HG02973 (cell line): ENCODE data around the gene STXBP6.

Experiments
- ATAC-seq: cut with Tn5 transposase; IDR thresholded peaks from one replicate; pipeline ENCODE4 v1.9.1; 2021; ENCODE audit warnings: moderate library complexity; ENCODE audit not compliant: unreplicated experiment

STXBP6 gene

DNA sequence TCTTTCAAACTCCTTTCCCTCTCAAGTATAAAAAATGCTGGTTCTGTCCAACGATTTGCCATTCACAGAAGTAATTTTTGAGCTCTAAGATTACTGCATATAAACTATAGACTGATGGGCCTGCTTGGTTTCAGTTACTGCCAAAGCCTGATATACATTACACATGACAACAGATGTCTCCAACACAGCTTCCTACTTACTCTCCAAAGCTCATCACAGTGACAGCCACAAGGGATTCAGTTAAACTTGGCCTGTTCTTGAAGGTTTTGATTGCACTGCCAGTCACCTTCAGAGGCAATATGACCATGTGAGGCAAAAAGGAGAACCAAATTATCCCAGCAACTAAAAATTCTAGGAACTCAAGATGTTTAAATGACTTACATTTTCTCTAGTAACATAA lies 30.1 kb downstream of the STXBP6 start:
- no peak for ATAC-seq

DNA sequence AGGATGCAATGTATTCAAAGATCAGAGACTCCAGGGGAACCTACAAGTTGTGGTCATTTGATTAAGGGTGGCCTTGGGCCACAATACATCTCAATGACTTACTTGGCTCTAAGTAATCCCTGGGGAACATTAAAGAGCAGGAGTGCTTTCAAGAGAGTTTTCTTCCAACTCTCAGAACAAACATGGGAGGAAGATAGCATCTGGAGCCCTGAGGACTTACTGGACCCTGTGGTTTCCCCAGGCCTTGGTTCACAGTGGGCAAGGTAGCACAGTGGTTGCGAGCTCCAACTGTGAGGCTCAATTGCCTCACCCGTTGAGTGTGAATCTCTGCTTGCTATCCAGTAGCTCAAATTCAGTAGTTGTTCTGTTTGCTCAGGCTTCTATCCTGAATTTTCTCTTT lies 32.4 kb downstream of the STXBP6 start:
- ATAC-seq, result no peak

DNA sequence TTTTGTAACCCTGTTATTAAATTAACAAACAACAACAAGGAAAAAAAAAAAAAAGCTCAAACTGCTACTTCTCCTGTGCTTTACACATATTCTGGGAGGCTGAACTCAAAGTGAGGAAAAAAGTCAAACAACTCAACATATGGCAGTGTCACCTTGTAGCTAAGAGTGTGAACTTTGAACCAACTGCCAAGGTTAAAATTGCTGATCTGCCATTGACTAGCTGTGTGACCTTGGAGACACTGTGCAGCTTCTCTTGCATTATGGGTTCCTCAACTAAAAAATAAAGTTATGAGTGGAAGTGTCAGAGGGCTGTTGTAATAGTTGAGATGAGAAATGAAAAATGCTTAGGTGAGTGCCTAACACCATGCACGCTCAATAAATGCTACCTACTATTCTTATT lies 34.2 kb downstream of the STXBP6 start:
- ATAC-seq, result no peak

DNA sequence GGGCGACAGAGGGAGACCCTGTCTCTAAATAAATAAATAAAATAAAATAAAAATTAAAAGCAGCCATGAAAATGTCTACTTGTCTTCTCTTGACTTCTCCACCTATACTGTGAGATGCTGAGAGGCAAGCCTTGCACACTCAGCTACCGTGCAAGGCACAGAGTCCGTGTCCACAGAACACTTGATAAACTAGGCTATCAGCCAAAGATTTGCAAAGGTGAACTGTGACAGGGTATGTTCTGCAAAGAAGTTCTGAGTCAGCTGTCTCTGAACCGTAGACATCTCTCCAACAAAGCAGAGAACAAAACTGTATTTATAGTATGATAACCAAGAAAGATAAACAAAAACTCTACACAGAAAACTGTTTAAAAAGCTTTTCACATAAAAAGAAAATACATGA lies 35.5 kb downstream of the STXBP6 start:
- ATAC-seq, result no peak

DNA sequence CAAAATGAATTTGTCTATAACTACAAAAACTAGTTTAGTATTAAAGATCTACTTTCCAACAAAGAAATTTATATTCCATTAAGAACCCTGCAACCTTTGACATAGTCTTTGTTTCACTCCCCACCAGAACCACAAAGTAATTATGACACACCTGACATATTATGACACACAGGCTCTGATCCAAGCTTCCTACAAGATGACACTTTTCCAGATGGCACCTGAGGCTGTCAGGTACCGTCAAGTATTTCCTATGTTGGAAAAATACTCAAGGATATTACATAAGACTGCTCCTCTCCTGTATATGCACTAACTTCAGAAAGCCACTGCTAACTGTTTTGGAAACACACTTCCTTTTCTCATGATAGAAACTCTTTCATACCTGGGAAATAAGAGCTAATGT lies 38.9 kb downstream of the STXBP6 start:
- ATAC-seq, result no peak

DNA sequence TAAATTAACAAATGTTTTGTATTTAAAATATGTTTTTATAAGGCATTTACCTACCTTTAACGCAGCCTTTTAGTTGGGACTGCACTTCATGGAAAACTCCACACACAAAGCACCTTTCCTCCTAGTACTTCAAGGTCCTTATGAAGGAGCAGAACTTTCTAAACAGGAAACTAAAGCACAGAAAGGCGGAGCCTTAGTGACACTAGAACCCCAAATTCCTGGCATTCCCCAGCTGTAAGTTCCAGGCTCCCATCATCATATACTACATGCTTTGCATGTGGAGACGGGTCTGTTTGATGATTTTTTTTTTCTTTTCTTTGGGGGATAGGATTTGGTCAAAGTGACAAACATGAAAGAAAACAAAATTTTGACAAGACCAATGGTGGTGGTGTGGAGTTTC lies 39.5 kb downstream of the STXBP6 start:
- no peak for ATAC-seq

DNA sequence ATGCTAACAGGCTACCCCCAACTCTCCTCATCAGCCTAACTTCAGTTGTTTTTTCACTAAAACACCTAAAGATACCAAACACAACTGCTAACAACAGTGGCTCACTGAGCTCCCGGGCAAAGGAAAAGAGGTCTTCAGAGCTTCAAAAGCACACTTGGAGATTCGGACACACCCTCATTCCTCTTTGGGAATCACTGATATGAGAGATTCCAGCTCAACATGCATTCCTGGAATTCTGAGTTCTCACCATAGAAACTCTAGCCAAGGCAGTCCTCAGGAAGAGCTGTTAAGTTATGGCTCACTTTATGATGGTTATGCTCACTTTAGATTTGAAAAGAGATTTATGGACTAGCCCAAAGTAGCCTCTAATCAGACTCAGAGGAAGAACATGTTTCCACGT lies 40.1 kb downstream of the STXBP6 start:
- no peak for ATAC-seq

DNA sequence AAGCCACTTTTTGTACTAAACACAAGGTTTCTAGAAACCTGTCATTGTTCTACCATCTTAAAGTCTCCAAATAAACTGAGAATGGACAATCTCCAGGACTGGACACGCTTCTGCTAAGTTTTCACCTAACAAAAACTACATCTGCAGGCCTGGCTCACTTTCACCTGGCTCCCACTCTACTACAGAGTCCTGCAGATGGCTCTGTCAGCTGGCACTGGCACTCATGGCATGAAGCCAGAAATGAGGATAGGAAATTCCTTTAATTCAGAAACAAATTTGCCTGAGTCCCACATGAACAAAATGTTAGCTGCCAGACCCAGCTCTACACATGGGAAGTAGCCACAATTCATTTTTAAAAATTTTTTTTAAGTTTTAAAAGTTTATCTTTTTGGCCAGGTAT lies 42.1 kb downstream of the STXBP6 start:
- no peak for ATAC-seq

DNA sequence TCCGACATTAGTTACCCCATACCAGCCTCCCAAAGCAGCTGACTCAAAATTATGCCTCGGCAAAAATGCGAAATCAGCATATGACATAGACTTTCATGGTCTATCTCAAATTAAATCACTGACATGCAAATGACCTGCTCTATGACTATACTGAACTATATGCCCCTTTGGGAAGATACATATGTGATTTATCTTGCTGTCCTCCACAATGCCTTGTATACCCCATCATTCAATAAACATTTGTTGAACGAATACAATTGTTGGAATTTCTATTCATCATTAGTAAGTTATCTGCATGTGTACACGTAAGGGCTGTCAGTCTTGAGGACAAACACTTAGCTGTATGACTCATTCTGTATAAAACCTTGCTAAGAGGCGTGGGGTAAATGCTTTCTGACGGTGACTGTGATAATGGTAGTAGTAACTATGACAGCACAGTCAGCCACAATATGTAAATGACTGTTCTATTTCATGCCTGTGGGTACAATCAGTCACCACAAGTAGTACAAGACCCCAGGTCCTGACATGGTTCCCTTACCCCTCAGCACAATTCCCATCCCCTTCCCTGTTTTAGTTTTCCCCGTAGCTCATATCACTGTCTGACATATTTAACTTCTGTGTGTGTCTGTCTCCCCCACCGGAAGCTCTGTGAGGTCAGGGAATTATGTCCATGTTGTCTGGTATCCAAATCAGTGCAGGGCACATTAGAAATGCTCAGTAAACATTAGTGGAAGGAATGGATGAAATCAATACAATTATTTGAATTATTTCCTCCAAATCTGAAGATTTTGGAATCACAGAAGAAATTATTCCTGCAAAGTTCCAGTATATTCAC lies 42.8 kb downstream of the STXBP6 start:
- ATAC-seq, result no peak

DNA sequence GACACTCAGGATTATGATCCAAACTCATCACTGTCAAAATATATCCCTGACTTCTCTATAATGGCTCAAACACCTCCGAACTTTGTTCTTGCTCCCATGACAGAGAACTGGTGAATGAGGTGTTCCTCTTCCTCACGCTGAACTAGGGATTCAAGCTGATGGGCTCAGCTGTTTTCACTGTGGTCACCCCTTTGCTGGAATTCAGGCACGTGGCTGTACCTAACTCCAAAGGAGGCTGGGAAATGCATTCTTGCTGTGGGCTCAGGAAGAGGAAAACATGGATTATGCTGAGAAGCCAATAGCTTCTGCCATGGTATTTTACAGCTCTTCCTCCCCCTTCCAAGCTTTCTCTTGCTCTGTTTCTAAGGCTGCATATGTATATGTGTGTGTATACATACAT lies 43.9 kb downstream of the STXBP6 start:
- no peak for ATAC-seq

DNA sequence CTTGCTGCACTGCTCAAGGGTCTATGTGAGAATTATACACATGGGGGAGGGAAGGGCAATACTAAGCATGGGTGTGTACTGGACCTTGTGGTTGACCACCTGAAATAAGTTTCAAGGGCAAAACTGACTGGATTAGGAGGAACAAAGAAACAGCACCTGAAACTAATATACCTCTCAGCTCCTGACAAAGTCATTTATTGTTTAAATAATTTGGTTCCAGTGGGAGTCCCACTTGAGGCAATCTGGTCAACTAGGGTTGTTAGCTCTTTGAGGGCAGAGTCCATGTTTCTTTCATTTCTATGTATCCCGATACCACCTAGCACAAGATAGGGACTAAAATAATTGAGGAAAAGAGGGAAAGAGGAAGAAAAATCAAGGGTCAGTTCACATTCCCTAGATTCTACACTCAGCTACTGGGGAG lies 45.5 kb downstream of the STXBP6 start:
- ATAC-seq, result no peak

DNA sequence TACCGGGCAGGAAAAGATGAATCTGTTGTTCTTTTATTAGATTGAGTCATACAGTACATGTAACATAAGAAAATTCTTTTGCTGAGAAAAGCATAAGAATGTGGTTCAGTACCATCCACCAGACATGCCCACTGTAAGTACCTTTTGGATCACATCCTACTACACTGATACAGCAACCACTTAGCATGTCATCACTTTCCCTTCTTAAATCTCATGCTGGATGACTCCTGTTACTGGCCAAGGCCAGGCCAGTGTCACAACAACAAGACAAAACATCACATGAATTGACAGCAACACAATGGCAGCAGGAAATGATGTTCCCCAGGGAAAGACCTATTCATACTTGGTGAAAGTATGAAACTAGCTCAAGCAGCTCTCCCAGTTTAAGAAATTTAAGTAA lies 46.4 kb downstream of the STXBP6 start:
- no peak for ATAC-seq

DNA sequence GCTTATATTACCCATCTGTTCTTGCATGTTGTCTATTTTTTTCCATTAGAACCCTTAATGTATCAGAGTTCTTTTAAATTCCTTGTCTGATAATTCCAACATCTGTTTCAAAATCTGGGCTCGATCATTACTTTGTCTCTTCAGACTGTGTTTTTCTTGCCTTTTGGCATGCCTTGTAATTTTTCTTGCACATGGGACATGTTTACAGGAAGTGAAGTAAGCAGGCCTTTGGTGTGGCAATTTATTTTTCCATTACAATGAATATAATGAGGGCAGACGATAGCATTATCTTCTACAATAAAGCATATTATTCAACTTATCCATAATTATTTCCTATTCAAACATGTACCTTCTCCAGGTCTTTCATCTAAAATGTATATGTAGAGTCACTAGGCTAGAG lies 48.3 kb downstream of the STXBP6 start:
- no peak for ATAC-seq

DNA sequence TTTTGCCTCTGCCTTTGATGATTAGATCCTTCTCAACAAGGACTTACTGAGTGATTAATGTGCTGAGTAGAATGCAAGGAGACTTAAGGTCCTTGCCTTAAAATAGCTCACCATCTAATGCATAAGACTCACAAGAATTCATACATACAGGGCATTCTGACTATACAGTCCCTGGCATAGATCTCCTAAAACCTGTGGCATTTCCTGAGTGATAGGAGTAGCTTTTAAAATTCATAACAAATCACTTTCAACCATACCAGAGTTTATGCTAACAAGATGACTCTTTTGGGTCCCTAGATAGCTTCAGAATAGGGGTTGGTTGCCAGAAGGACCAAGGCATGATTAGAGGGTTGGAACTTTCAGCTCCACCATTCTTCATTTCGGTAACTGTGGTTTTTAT lies 48.8 kb downstream of the STXBP6 start:
- ATAC-seq, result no peak

DNA sequence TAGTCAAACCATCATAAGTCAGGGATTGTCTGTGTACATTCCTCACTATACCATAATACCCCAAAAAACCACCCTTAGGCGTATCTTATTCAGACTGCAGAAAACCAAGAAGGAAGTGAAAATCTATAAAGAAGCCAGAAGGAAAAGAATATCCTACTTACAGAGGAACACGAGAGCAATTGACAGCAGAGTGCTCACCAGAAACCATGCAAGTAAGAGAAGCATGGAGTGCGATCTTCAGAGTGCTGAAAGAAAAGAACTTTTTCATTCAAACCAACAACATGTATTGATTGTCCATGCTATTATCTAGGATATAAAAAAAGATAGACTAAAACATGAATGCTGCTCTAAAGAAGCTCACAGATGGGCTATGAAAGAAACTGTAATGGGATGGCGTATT lies 50.8 kb downstream of the STXBP6 start:
- no peak for ATAC-seq

DNA sequence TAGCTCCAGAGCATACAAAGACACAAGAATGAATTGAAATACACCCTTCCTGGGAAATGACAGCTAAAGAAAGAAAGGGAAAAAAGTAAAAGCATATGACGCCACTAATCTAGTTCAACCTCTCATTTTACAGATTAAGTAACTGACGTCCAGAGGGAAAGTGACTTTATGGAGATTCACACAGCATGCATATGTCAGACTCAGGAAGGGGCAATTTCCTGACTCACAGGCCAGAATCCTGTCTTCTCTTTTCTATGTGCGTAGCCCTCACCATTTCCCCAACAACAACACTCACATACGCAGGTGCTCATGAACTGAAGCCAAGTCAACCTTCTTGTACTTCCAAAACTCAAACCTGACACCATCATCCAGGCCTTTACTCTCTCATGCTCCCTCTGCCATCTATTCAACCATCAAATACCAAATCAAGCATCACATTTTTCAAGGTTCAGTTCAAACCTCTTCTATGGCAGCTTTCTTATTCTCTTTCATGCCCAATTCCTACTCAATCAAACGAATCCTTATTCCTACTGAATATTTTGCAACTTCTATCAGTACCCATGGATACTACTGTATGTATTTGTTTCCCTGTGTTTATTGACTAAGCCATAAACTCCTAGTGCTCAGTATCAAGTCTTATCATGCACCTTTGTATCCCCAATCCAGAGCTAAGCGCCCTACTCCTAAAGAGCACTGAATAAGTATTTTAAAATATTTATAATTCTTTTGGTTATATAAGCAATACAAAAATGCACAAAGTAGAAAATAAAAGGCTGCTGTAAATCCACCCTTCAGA lies 52.8 kb downstream of the STXBP6 start:
- no peak for ATAC-seq

DNA sequence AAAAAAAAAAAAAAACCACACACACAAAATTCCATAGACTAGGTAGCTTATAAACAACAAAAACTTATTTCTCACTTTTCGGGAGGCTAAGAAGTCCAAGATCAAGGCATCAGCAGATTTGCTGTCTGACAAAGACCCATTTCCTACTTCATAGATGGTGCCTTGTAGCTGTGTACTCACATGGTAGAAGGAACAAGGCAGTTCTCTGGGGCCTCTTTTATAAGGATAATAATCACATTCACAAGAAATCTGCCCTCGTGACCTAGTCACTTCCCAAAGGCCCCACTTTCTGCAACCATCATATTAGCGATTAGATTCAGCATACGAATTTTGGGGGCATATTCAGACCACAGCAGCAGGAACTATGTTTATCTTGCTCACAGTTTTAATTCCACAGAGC lies 54.9 kb downstream of the STXBP6 start:
- ATAC-seq, result no peak

DNA sequence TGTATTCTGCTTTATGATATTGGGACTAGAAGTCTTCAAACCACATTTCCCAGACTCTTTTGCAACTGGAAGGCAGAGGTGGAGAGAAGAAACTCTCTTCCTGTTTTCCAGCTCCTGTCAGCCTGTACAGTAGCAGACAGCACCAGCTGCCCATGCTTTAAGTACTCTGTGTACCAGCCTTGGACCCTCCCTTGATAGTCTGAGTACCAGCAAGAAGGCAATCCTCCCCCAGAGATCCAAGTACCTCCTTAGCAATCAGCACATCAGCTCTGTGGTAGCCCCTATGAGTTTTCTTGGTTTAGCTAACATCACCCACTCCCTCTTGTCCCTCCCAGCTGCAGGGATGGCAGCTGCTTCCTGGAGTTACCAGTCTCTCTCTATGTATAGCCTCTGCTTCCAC lies 56.3 kb downstream of the STXBP6 start:
- no peak for ATAC-seq

DNA sequence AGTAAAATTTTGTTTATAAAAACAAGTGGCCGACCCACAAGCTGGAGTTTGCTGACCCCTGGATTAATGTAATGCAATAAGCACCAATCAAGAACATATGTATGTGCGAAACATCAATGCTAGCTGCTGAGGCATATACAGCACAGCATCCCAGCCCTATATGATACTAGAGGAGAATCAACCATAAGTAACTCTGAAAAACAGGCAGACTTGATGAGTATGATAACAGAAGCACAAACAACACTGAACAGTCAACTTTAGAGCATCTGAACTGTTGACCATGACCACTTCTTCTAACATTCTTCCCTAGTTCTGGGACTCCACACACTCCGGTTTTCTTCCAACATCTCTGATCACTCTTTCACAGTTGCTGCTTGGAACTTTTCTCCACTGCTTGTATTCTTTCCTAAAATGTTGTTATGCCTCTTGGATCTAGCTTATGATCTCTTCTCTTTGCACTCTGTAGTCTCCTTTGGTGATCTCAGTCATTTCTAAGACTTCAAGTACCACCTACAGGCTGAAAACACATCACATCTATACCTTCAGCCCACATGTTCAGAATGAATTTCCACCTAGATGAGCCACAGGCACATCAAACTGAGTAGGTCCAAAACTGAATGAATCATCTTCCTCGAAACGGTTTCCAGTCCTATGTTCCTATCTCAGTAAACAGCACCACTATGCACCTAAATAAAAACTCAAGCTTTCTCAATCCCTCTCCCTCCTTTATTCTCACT lies 57.2 kb downstream of the STXBP6 start:
- no peak for ATAC-seq

DNA sequence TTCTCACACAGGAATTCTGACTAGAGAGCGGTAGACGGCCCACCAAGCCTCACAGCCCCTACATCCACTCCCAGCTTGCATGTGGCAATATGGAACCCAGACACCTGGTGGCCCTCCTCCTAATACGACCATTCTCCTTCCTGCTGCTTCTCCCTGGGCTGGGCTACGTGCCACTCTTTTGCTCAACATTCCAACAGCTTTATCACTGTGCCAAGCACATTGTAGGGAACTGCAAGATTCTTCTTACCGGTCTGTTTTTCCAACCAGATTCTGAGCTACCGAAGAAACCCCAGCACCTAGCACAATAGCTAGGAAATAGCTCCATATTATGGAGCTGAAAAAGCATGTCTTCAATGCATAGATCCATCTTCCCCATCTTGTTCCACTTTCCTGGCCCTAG lies 58.1 kb downstream of the STXBP6 start:
- ATAC-seq, result no peak

DNA sequence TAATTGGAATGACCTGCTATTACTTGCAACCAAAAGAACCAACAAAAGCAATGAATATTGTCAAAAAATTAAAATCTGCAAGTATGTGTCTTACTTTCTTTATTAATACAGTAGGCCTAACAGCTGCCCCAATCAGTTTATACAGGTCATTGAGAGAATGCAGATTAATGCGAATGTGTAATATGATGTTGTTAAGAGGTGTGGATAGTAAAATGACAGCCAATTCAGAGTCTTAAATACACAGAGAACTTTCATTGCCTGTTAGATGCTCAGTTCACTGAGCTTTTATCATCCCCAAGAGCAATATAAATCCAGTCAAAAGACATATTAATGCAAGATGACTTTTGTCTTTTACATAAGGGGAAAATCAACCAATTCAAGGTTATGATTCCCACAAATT lies 58.7 kb downstream of the STXBP6 start:
- no peak for ATAC-seq

DNA sequence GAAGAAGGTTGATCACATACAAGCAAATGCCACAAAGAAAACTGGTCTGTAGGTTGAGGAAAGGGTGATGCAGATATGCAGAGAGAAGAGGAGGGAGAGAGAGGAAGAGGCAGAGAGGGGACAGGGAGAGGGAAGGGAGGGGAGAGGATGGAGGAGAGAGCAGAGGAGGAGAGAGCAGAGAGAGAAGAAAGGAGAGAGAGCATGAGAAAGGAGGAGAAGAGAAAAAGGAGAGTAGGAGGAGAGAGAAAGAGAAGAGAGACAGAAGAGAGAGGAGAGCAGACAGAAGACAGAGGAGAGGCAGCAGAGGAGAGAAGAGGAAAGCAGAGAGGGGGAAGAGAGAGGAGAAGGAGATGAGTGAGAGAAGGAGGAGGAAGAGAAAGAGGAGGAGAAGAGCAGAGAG lies 59.2 kb downstream of the STXBP6 start:
- no peak for ATAC-seq
